ENCODE results near the gene BCR.
A peak's percentile ranks its signal among the peaks of the same experiment; 100 is the strongest.

BCR gene

DNA sequence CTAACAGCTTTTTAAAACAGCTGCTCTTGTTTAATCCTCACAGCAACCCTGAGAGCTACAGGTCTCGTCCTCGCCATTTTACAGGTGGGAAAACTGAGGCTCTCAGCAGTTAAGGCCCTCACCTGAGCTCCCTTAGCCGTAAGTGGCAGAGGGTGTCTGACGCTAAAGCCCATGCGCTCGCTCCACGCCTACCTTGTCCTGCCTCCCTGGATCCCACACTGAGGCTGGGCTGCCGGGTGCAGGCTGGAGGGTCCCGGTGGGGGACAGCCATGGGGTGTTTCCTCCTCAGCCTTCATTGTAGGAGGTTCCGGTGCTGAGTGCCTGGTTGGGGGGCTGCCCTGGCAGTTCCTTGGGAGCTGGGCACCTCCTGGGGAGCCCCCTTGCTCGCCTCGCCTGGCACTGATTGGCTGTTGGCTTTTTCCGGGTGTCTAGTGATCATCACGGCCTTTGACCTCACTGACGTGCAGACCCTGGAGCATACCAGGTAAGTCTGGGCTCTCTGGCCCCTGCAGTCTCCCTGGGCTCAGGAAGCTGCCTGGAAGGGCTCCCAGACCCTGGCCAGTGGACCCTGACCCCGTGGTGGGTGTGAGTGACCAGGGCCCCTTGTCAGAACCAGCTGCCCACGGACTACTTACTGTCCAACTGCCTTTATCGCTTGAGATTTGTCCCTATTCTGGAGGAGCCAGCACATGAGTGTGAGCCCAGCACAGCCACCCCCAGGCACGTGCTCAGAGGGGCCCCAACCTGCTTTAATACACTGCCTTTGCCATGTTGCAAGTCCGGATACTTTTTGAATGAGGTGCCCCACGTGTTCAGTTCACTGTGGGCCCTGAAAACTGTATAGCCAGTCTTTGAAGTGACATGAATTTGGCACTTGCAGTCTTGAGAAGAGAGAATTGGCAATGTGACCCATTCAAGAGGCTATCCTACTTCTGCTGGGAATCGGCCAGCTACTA is 22.5 kb upstream of the BCR start:
- Histone ChIP-seq H3K79me1 (ENCODE audit: low read length) (no peaks in the 10 kb centered on the region), H3K4me3 (ENCODE audit: low read length) (no peak overlapping the region), H3K4me1 (ENCODE audit: control insufficient read depth, low read depth, low read length) (peaks cover 3% of the 10 kb centered on the region), H2BK5ac (ENCODE audit: low read length) (no peak overlapping the region), H3K27me3 (ENCODE audit: insufficient read depth, low read length, poor library complexity) (no peaks in the 10 kb centered on the region), H3K36me3 (ENCODE audit: control insufficient read depth, insufficient read depth, low read length) (no peaks in the 10 kb centered on the region), H3K56ac (ENCODE audit: low read length) (no peak overlapping the region), H3K4me2 (ENCODE audit: low read length) (no peak overlapping the region), H2AK5ac (ENCODE audit: low read length) (no peak overlapping the region), H2BK120ac (ENCODE audit: low read depth, low read length) (no peak overlapping the region), H3K4ac (ENCODE audit: low read depth, low read length) (no peak overlapping the region), H4K5ac (ENCODE audit: low read length) (no peak overlapping the region), H3K9ac (ENCODE audit: low read length) (no peak overlapping the region), H4K8ac (ENCODE audit: low read depth, low read length) (no peak overlapping the region), H3K79me2 (ENCODE audit: control insufficient read depth, insufficient read depth, low read length) (no peaks in the 10 kb centered on the region), H3K18ac (ENCODE audit: low read length) (no peak overlapping the region), H2BK15ac (replicated peaks; ENCODE audit: low read depth) (no peak overlapping the region), H3K27ac (ENCODE audit: low read depth, low read length) (no peak overlapping the region), H3K23ac (ENCODE audit: low read length) (no peak overlapping the region)
- WGBS (ENCODE audit: extremely low coverage, insufficient coverage, low lambda C conversion rate) = no CpG with 5 or more reads among the region's 22 CpGs
- DNase-seq = no peak

DNA sequence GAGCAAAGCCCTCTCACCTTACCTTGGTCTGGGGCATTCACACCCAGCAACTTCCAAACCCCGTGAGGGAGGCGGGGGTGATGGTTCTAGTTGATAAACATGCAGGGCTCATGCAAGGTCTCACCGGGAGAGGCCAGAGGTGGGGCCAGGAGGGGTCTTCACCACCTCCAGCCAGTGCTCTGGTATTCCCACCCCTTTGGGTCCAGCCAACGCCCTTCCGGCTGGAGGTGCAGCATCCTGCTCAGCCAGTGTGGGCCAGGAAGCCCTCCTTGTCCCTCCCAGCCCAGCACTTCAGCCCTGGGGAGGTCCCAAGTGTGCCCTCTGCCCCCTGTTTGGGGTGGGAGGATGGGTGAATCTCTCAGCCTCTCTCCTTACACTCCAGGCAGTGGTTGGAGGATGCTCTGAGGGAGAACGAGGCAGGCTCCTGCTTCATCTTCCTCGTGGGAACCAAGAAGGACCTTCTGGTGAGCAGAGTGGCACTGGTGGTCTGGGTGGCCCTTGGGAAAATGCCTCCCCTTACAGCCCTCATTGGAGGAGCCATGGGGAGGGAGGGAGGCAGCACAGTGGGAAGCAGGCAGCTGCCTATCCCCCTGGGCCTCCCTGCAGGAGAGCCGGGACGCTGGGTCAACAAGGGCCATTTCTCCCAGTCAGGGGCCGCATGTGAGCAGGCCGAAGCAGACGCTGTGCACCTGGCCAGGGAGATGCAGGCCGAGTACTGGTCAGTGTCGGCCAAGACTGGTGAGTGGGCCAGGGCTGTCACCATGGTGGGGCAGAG is 21.6 kb upstream of the BCR start:
- H4K8ac ChIP-seq (ENCODE audit: low read depth, low read length) = no peak overlapping the region
- H3K79me2 ChIP-seq (ENCODE audit: control insufficient read depth, insufficient read depth, low read length) = no peaks in the 10 kb centered on the region
- no CpG with 5 or more reads among the region's 14 CpGs for WGBS (ENCODE audit: extremely low coverage, insufficient coverage, low lambda C conversion rate)
- DNase-seq = no peak
- H3K4ac ChIP-seq (ENCODE audit: low read depth, low read length) = no peak overlapping the region
- H3K4me3 ChIP-seq (ENCODE audit: low read length) = no peak overlapping the region
- no peak overlapping the region for H4K5ac ChIP-seq (ENCODE audit: low read length)
- H3K56ac ChIP-seq (ENCODE audit: low read length) = peak overlapping the region; percentile 15
- H2BK120ac ChIP-seq (ENCODE audit: low read depth, low read length) = no peak overlapping the region
- no peak overlapping the region for H2BK15ac ChIP-seq (replicated peaks; ENCODE audit: low read depth)
- no peaks in the 10 kb centered on the region for H3K79me1 ChIP-seq (ENCODE audit: low read length)
- no peak overlapping the region for H2AK5ac ChIP-seq (ENCODE audit: low read length)
- H3K18ac ChIP-seq (ENCODE audit: low read length) = no peak overlapping the region
- no peak overlapping the region for H3K27ac ChIP-seq (ENCODE audit: low read depth, low read length)
- H3K9ac ChIP-seq (ENCODE audit: low read length) = no peak overlapping the region
- H3K23ac ChIP-seq (ENCODE audit: low read length) = no peak overlapping the region
- H3K4me1 ChIP-seq (ENCODE audit: control insufficient read depth, low read depth, low read length) = peaks cover 3% of the 10 kb centered on the region
- H3K4me2 ChIP-seq (ENCODE audit: low read length) = no peak overlapping the region
- H2BK5ac ChIP-seq (ENCODE audit: low read length) = no peak overlapping the region
- H3K36me3 ChIP-seq (ENCODE audit: control insufficient read depth, insufficient read depth, low read length) = no peaks in the 10 kb centered on the region
- no peaks in the 10 kb centered on the region for H3K27me3 ChIP-seq (ENCODE audit: insufficient read depth, low read length, poor library complexity)

DNA sequence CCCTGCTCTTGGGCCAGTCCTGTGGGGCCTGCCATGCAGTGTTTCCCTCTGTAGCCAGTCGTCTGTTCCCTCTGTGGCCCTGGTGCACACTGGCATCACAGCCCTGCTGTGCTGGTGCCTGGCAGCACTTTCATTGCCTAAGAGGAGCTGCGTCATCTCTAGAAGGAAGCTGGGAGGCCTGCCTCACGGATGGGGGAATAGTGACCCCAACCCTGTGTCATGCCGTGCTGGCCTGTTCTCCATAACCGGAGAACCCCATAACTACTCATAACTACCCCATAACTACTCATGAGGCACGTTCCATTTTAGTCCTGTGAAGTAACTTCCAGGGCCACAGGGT is 21.0 kb upstream of the BCR start:
- H3K4me1 ChIP-seq (ENCODE audit: control insufficient read depth, low read depth, low read length) = peaks cover 3% of the 10 kb centered on the region
- H3K27me3 ChIP-seq (ENCODE audit: insufficient read depth, low read length, poor library complexity) = no peaks in the 10 kb centered on the region
- H3K23ac ChIP-seq (ENCODE audit: low read length) = no peak overlapping the region

DNA sequence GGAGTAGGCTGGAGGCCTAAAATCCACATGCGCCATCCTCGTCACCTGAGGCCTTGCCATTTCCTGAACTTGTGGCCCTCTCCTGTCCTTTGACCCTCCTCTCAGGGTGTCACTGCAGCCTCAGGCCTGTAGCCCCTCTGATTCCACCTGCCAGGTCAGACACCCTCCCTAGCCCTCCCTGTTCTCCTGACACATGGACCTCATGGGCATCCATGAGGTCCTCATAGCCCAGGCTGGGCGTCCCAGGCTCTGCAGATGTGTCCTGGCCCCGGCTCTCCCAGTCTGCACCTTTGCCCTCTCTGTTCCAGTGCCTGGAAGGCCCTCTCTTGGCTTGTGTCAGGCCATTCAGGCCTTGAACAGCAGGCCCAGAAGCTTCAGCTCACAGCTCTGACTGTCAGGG is 19.3 kb upstream of the BCR start:
- Histone ChIP-seq H3K18ac (ENCODE audit: low read length) (no peak overlapping the region), H3K4me2 (ENCODE audit: low read length) (no peak overlapping the region), H2BK120ac (ENCODE audit: low read depth, low read length) (no peak overlapping the region), H4K8ac (ENCODE audit: low read depth, low read length) (no peak overlapping the region), H3K27ac (ENCODE audit: low read depth, low read length) (no peak overlapping the region), H3K4me1 (ENCODE audit: control insufficient read depth, low read depth, low read length) (peaks cover 3% of the 10 kb centered on the region), H3K9ac (ENCODE audit: low read length) (no peak overlapping the region), H2AK5ac (ENCODE audit: low read length) (no peak overlapping the region), H3K4me3 (ENCODE audit: low read length) (no peak overlapping the region), H3K36me3 (ENCODE audit: control insufficient read depth, insufficient read depth, low read length) (no peaks in the 10 kb centered on the region), H2BK15ac (replicated peaks; ENCODE audit: low read depth) (no peak overlapping the region), H2BK5ac (ENCODE audit: low read length) (no peak overlapping the region), H3K79me2 (ENCODE audit: control insufficient read depth, insufficient read depth, low read length) (no peaks in the 10 kb centered on the region), H3K56ac (ENCODE audit: low read length) (no peak overlapping the region), H3K79me1 (ENCODE audit: low read length) (no peaks in the 10 kb centered on the region), H3K23ac (ENCODE audit: low read length) (no peak overlapping the region), H3K4ac (ENCODE audit: low read depth, low read length) (no peak overlapping the region), H4K5ac (ENCODE audit: low read length) (no peak overlapping the region), H3K27me3 (ENCODE audit: insufficient read depth, low read length, poor library complexity) (no peaks in the 10 kb centered on the region)
- no peak for DNase-seq
- WGBS (ENCODE audit: extremely low coverage, insufficient coverage, low lambda C conversion rate) = no CpG with 5 or more reads among the region's 4 CpGs

More for the DNA sequence above, 21.0 kb upstream of the BCR start:
- Histone ChIP-seq H3K36me3 (ENCODE audit: control insufficient read depth, insufficient read depth, low read length) (no peaks in the 10 kb centered on the region), H3K79me1 (ENCODE audit: low read length) (no peaks in the 10 kb centered on the region), H4K8ac (ENCODE audit: low read depth, low read length) (no peak overlapping the region), H2BK120ac (ENCODE audit: low read depth, low read length) (no peak overlapping the region), H2BK15ac (replicated peaks; ENCODE audit: low read depth) (no peak overlapping the region), H3K27ac (ENCODE audit: low read depth, low read length) (no peak overlapping the region), H3K18ac (ENCODE audit: low read length) (no peak overlapping the region), H3K56ac (ENCODE audit: low read length) (peak overlapping the region; percentile 15), H4K5ac (ENCODE audit: low read length) (no peak overlapping the region), H3K4me2 (ENCODE audit: low read length) (no peak overlapping the region), H3K4me3 (ENCODE audit: low read length) (no peak overlapping the region), H3K4ac (ENCODE audit: low read depth, low read length) (no peak overlapping the region), H2AK5ac (ENCODE audit: low read length) (no peak overlapping the region), H2BK5ac (ENCODE audit: low read length) (no peak overlapping the region), H3K79me2 (ENCODE audit: control insufficient read depth, insufficient read depth, low read length) (no peaks in the 10 kb centered on the region), H3K9ac (ENCODE audit: low read length) (no peak overlapping the region)
- WGBS (ENCODE audit: extremely low coverage, insufficient coverage, low lambda C conversion rate) = no CpG with 5 or more reads among the region's 6 CpGs
- no peak for DNase-seq

DNA sequence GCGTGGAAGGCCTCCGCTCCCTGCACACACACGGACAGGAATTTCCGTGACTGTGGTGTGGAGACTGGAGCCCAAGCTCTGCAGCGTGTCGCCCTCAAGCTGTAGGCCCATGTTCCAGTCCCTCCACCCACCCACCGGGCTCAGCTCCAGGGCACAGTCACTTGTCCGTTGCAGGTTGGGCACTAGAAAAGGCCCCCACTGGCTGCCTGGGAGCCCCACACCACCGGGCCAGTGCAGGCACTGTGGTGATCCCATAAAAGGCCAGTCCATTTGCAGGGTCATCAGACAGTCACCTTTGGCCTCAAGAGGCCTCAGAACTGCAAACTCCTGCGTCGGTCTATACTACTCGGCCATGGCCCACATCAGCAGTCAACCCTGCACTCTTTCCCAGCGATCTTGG is 18.7 kb upstream of the BCR start:
- WGBS (ENCODE audit: extremely low coverage, insufficient coverage, low lambda C conversion rate) = no CpG with 5 or more reads among the region's 13 CpGs
- Histone ChIP-seq H3K36me3 (ENCODE audit: control insufficient read depth, insufficient read depth, low read length) (no peaks in the 10 kb centered on the region), H3K27ac (ENCODE audit: low read depth, low read length) (no peak overlapping the region), H3K4me1 (ENCODE audit: control insufficient read depth, low read depth, low read length) (peaks cover 3% of the 10 kb centered on the region), H3K4me2 (ENCODE audit: low read length) (no peak overlapping the region), H3K56ac (ENCODE audit: low read length) (no peak overlapping the region), H2AK5ac (ENCODE audit: low read length) (no peak overlapping the region), H3K18ac (ENCODE audit: low read length) (no peak overlapping the region), H3K9ac (ENCODE audit: low read length) (no peak overlapping the region), H3K23ac (ENCODE audit: low read length) (no peak overlapping the region), H3K79me1 (ENCODE audit: low read length) (no peaks in the 10 kb centered on the region), H2BK5ac (ENCODE audit: low read length) (no peak overlapping the region), H3K27me3 (ENCODE audit: insufficient read depth, low read length, poor library complexity) (no peaks in the 10 kb centered on the region), H3K4me3 (ENCODE audit: low read length) (no peak overlapping the region), H2BK120ac (ENCODE audit: low read depth, low read length) (no peak overlapping the region), H2BK15ac (replicated peaks; ENCODE audit: low read depth) (no peak overlapping the region), H4K8ac (ENCODE audit: low read depth, low read length) (no peak overlapping the region), H4K5ac (ENCODE audit: low read length) (no peak overlapping the region), H3K79me2 (ENCODE audit: control insufficient read depth, insufficient read depth, low read length) (no peaks in the 10 kb centered on the region), H3K4ac (ENCODE audit: low read depth, low read length) (no peak overlapping the region)
- DNase-seq = no peak

Measured in mesendoderm (in vitro differentiated cells).